Measurements from ENCODE around the gene PRTFDC1.
A peak's percentile ranks its signal among the peaks of the same experiment; 100 is the strongest.
"Not testable (repeated sequence)": the region's sequence is repeated elsewhere in the genome, so short reads cannot be mapped to it uniquely, and the experiment has no call there.

Gene PRTFDC1

GRCh38 chr10:24965051-24965450 is 12.6 kb upstream of the PRTFDC1 start:
- DNase-seq (ENCODE audit: low spot score), result no peak

GRCh38 chr10:24963521-24964041 is 11.2 kb upstream of the PRTFDC1 start:
- DNase-seq (ENCODE audit: low spot score), result no peak

GRCh38 chr10:24962995-24963394 is 10.6 kb upstream of the PRTFDC1 start:
- no peak for DNase-seq (ENCODE audit: low spot score)

GRCh38 chr10:24961582-24961981 is 9.2 kb upstream of the PRTFDC1 start:
- no peak for DNase-seq (ENCODE audit: low spot score)

- DNase-seq (ENCODE audit: low spot score), result no peak
Observed at GRCh38 chr10:24959382-24959730, 7.0 kb upstream of the PRTFDC1 start.

- no peak for DNase-seq (ENCODE audit: low spot score)
Observed at GRCh38 chr10:24958721-24959381, 6.4 kb upstream of the PRTFDC1 start.

GRCh38 chr10:24958091-24958720 is 5.8 kb upstream of the PRTFDC1 start:
- DNase-seq (ENCODE audit: low spot score), result no peak

GRCh38 chr10:24957624-24958051 is 5.2 kb upstream of the PRTFDC1 start:
- not testable (repeated sequence) for DNase-seq (ENCODE audit: low spot score)

- DNase-seq (ENCODE audit: low spot score), result no peak
Observed at GRCh38 chr10:24953675-24954074, 1.3 kb upstream of the PRTFDC1 start.

- DNase-seq (ENCODE audit: low spot score), result peak; percentile 55
Observed at GRCh38 chr10:24952707-24953645, 570 bp upstream of the PRTFDC1 start.

GRCh38 chr10:24951201-24952142 is 934 bp downstream of the PRTFDC1 start:
- DNase-seq (ENCODE audit: low spot score), result no peak

- DNase-seq (ENCODE audit: low spot score), result no peak
Observed at GRCh38 chr10:24950439-24950838, 2.0 kb downstream of the PRTFDC1 start.

GRCh38 chr10:24949616-24950015 is 2.8 kb downstream of the PRTFDC1 start:
- no peak for DNase-seq (ENCODE audit: low spot score)

GRCh38 chr10:24947304-24948097 is 4.9 kb downstream of the PRTFDC1 start:
- DNase-seq (ENCODE audit: low spot score), result no peak

GRCh38 chr10:24944512-24945255 is 7.7 kb downstream of the PRTFDC1 start:
- DNase-seq (ENCODE audit: low spot score), result no peak

GRCh38 chr10:24938525-24938924 is 13.9 kb downstream of the PRTFDC1 start:
- DNase-seq (ENCODE audit: low spot score), result no peak

GRCh38 chr10:24938076-24938475 is 14.3 kb downstream of the PRTFDC1 start:
- no peak for DNase-seq (ENCODE audit: low spot score)

- no peak for DNase-seq (ENCODE audit: low spot score)
Observed at GRCh38 chr10:24935504-24936292, 16.7 kb downstream of the PRTFDC1 start.

- no peak for DNase-seq (ENCODE audit: low spot score)
Observed at GRCh38 chr10:24931236-24931635, 21.2 kb downstream of the PRTFDC1 start.

All from germinal center (tissue), 1 donor.